Activated naive CD8-positive, alpha-beta T cell treated with anti-CD3 and anti-CD28 coated beads, Interleukin-2, amount 10 ng/mL, durations not matched to agents 7 days and 5 days (primary cell): ENCODE data around the gene KLK12. TPM values are rescaled to one million over a fixed set of nuclear protein-coding genes. Genes with fewer than 3 reads are reported as not detected.

Experiments
- ATAC-seq: fragments of 150-1000 bp; cut with Tn5 transposase; one replicate; pipeline ENCODE4 v1.10.0; 2021; ENCODE audit warnings: low read depth, moderate library complexity
- POLR2A ChIA-PET: fragments of 350-600 bp; sonication (Branson Sonifier 250); formaldehyde crosslinking; loops from one replicate; lab custom pipeline; 2021; ENCODE audit warnings: antibody characterized with exemption; lab: Charles Lee
- DNase-seq: peaks from one replicate; pipeline ENCODE4 v3.0.0; 2021
- H3K27ac Mint-ChIP-seq: one replicate; pipeline ENCODE4 v1.8.0; 2022; ENCODE audit warnings: mild to moderate bottlenecking, mixed read lengths
- H3K27me3 Mint-ChIP-seq: one replicate; pipeline ENCODE4 v1.8.0; 2022; ENCODE audit warnings: mild to moderate bottlenecking, moderate library complexity, mixed read lengths
- H3K36me3 Mint-ChIP-seq: one replicate; pipeline ENCODE4 v1.8.0; 2021; ENCODE audit warnings: mild to moderate bottlenecking, mixed read lengths
- H3K4me1 Mint-ChIP-seq: one replicate; pipeline ENCODE4 v1.8.0; 2021; ENCODE audit warnings: mixed read lengths
- H3K4me3 Mint-ChIP-seq: one replicate; pipeline ENCODE4 v1.8.0; 2022; ENCODE audit warnings: mild to moderate bottlenecking, moderate library complexity, mixed read lengths
- H3K9me3 Mint-ChIP-seq: one replicate; pipeline ENCODE4 v1.8.0; 2021; ENCODE audit warnings: mixed read lengths
- total RNA-seq, 2 experiments: library from RNA; stranded (reverse); gene quantifications; one replicate each; pipeline ENCODE4 v1.2.3, GENCODE V29; 2021

Gene KLK12
- total RNA-seq, result not detected

- no peaks in the 10 kb centered on the region for H3K36me3 Mint-ChIP-seq
- DNase-seq (no peak), ATAC-seq (no peak)
- POLR2A ChIA-PET, result no interaction called here
- no peaks in the 10 kb centered on the region for H3K4me1 Mint-ChIP-seq
- H3K27me3 Mint-ChIP-seq, result peaks cover 6% of the 10 kb centered on the region
- no peak within 1 kb of the TSS for H3K4me3 Mint-ChIP-seq
- no peak within 1 kb of the TSS for H3K27ac Mint-ChIP-seq
- no peaks in the 10 kb centered on the region for H3K9me3 Mint-ChIP-seq
Measured at GRCh38 chr19:51034704-51035103, at the start of gene KLK12. TSS of gene KLK12 (minus strand) at chr19:51035002. CDS start at chr19:51034621, 381 bp downstream.

GRCh38 chr19:51084505-51084904, 49.7 kb upstream of the KLK12 start:
- ATAC-seq, result no peak
- POLR2A ChIA-PET, result no interaction called here
- no peak for DNase-seq
- H3K4me1 Mint-ChIP-seq, result peaks cover 2% of the 10 kb centered on the region
- no peaks in the 10 kb centered on the region for H3K36me3 Mint-ChIP-seq
- H3K9me3 Mint-ChIP-seq, result no peaks in the 10 kb centered on the region
- peaks cover 6% of the 10 kb centered on the region for H3K27me3 Mint-ChIP-seq
- no peak overlapping the region for H3K4me3 Mint-ChIP-seq
- H3K27ac Mint-ChIP-seq, result no peak overlapping the region

GRCh38 chr19:51083783-51084182, 49.0 kb upstream of the KLK12 start:
- no peak overlapping the region for H3K27ac Mint-ChIP-seq

GRCh38 chr19:51083181-51083580, 48.4 kb upstream of the KLK12 start:
- Mint-ChIP-seq H3K4me3 (no peak overlapping the region), H3K4me1 (peaks cover 2% of the 10 kb centered on the region), H3K27ac (no peak overlapping the region), H3K36me3 (no peaks in the 10 kb centered on the region), H3K9me3 (no peaks in the 10 kb centered on the region), H3K27me3 (peaks cover 6% of the 10 kb centered on the region)
- ATAC-seq (no peak), DNase-seq (no peak)
- POLR2A ChIA-PET, result no interaction called here

More at GRCh38 chr19:51083783-51084182, 49.0 kb upstream of the KLK12 start:
- H3K36me3 Mint-ChIP-seq, result no peaks in the 10 kb centered on the region
- ATAC-seq (no peak), DNase-seq (no peak)
- POLR2A ChIA-PET, result no interaction called here
- peaks cover 2% of the 10 kb centered on the region for H3K4me1 Mint-ChIP-seq
- H3K9me3 Mint-ChIP-seq, result no peaks in the 10 kb centered on the region
- no peak overlapping the region for H3K4me3 Mint-ChIP-seq
- H3K27me3 Mint-ChIP-seq, result peaks cover 6% of the 10 kb centered on the region

- Mint-ChIP-seq H3K9me3 (no peaks in the 10 kb centered on the region), H3K27ac (no peak within 1 kb of the TSS), H3K36me3 (no peaks in the 10 kb centered on the region), H3K4me3 (no peak within 1 kb of the TSS), H3K4me1 (peaks cover 2% of the 10 kb centered on the region), H3K27me3 (peaks cover 6% of the 10 kb centered on the region)
- POLR2A ChIA-PET, result no interaction called here
- DNase-seq, result no peak
- no peak for ATAC-seq
Measured at GRCh38 chr19:51082611-51083010, 47.8 kb upstream of the KLK12 start, which contains the start of gene KLK14. TSS of gene KLK14 (minus strand) at chr19:51082887. CDS start at chr19:51082614, 273 bp downstream.

- no peak for ATAC-seq
- Mint-ChIP-seq H3K4me1 (peaks cover 2% of the 10 kb centered on the region), H3K9me3 (no peaks in the 10 kb centered on the region), H3K4me3 (no peak overlapping the region), H3K36me3 (no peaks in the 10 kb centered on the region), H3K27me3 (peaks cover 6% of the 10 kb centered on the region), H3K27ac (no peak overlapping the region)
- no peak for DNase-seq
- POLR2A ChIA-PET, result no interaction called here
Measured at GRCh38 chr19:51081476-51081875, 46.7 kb upstream of the KLK12 start.

- POLR2A ChIA-PET, result no interaction called here
- Mint-ChIP-seq H3K4me1 (peaks cover 2% of the 10 kb centered on the region), H3K36me3 (no peaks in the 10 kb centered on the region), H3K9me3 (no peaks in the 10 kb centered on the region), H3K27ac (no peak overlapping the region), H3K27me3 (peaks cover 6% of the 10 kb centered on the region), H3K4me3 (no peak overlapping the region)
- no peak for DNase-seq
- ATAC-seq, result no peak
Measured at GRCh38 chr19:51079481-51080110, 44.8 kb upstream of the KLK12 start.

GRCh38 chr19:51078731-51079130, 43.9 kb upstream of the KLK12 start:
- ATAC-seq (no peak), DNase-seq (no peak)
- POLR2A ChIA-PET, result no interaction called here
- no peaks in the 10 kb centered on the region for H3K9me3 Mint-ChIP-seq
- H3K36me3 Mint-ChIP-seq, result no peaks in the 10 kb centered on the region
- no peak overlapping the region for H3K4me3 Mint-ChIP-seq
- H3K4me1 Mint-ChIP-seq, result peaks cover 2% of the 10 kb centered on the region
- no peak overlapping the region for H3K27ac Mint-ChIP-seq
- H3K27me3 Mint-ChIP-seq, result peaks cover 9% of the 10 kb centered on the region

GRCh38 chr19:51078104-51078503, 43.3 kb upstream of the KLK12 start:
- no peaks in the 10 kb centered on the region for H3K36me3 Mint-ChIP-seq
- H3K4me3 Mint-ChIP-seq, result no peak overlapping the region
- no peak overlapping the region for H3K27ac Mint-ChIP-seq
- peaks cover 6% of the 10 kb centered on the region for H3K27me3 Mint-ChIP-seq
- ATAC-seq, result no peak
- POLR2A ChIA-PET, result no interaction called here
- DNase-seq, result no peak
- H3K4me1 Mint-ChIP-seq, result no peaks in the 10 kb centered on the region
- H3K9me3 Mint-ChIP-seq, result no peaks in the 10 kb centered on the region

- Mint-ChIP-seq H3K27ac (no peak overlapping the region), H3K4me1 (no peaks in the 10 kb centered on the region), H3K36me3 (no peaks in the 10 kb centered on the region), H3K9me3 (no peaks in the 10 kb centered on the region), H3K27me3 (peaks cover 7% of the 10 kb centered on the region), H3K4me3 (no peak overlapping the region)
- POLR2A ChIA-PET, result no interaction called here
- DNase-seq (no peak), ATAC-seq (no peak)
Measured at GRCh38 chr19:51076631-51077213, 41.9 kb upstream of the KLK12 start.

GRCh38 chr19:51075998-51076397, 41.2 kb upstream of the KLK12 start:
- Mint-ChIP-seq H3K4me1 (no peaks in the 10 kb centered on the region), H3K27ac (no peak overlapping the region), H3K4me3 (no peak overlapping the region), H3K36me3 (no peaks in the 10 kb centered on the region), H3K9me3 (no peaks in the 10 kb centered on the region), H3K27me3 (peaks cover 7% of the 10 kb centered on the region)
- POLR2A ChIA-PET, result no interaction called here
- DNase-seq, result no peak
- no peak for ATAC-seq

GRCh38 chr19:51071095-51071405, 36.2 kb upstream of the KLK12 start:
- Mint-ChIP-seq H3K27ac (no peak overlapping the region), H3K4me3 (no peak overlapping the region), H3K36me3 (no peaks in the 10 kb centered on the region), H3K27me3 (peaks cover 22% of the 10 kb centered on the region), H3K9me3 (no peaks in the 10 kb centered on the region), H3K4me1 (no peaks in the 10 kb centered on the region)
- ATAC-seq, result no peak
- POLR2A ChIA-PET, result no interaction called here
- DNase-seq, result no peak

GRCh38 chr19:51070334-51071094, 35.7 kb upstream of the KLK12 start:
- no peak overlapping the region for H3K4me3 Mint-ChIP-seq

More at GRCh38 chr19:51070334-51071094, 35.7 kb upstream of the KLK12 start:
- peaks cover 25% of the 10 kb centered on the region for H3K27me3 Mint-ChIP-seq
- ATAC-seq (no peak), DNase-seq (no peak)
- no peaks in the 10 kb centered on the region for H3K4me1 Mint-ChIP-seq
- POLR2A ChIA-PET, result no interaction called here
- no peaks in the 10 kb centered on the region for H3K36me3 Mint-ChIP-seq
- no peak overlapping the region for H3K27ac Mint-ChIP-seq
- H3K9me3 Mint-ChIP-seq, result no peaks in the 10 kb centered on the region
